GM12878 (cell line): Measurements from ENCODE around the gene NFATC1.

ENCODE experiments used
- FOXK2 ChIP-seq: fragments of 450-650 bp; IDR thresholded peaks from 2 replicates; pipeline ENCODE4 v1.6.1; 2017; ENCODE audit warnings: mild to moderate bottlenecking, moderate library complexity
- KDM1A ChIP-seq: fragments of 200-600 bp; sonication (generic); IDR thresholded peaks from 2 replicates; pipeline ENCODE4 v1.6.1; 2016; ENCODE audit warnings: borderline replicate concordance
- TF ChIP-seq, protein P1 (sequence below), 3 experiments: IDR thresholded peaks in 2 of 3; conservative IDR thresholded peaks in 1 of 3; 2 replicates each; pipeline ENCODE4 v1.5.1; 2011; ENCODE audit warnings: low read depth in 3 of 3, low read length in 3 of 3, mild to moderate bottlenecking in 3 of 3, control low read depth in 2 of 3, moderate library complexity in 2 of 3, inconsistent platforms in 1 of 3, mixed read lengths in 1 of 3; ENCODE audit not compliant: control insufficient read depth in 2 of 3, insufficient read depth in 1 of 3; ENCODE audit errors: extremely low read depth in 1 of 3

- TF ChIP-seq, protein P1, sequence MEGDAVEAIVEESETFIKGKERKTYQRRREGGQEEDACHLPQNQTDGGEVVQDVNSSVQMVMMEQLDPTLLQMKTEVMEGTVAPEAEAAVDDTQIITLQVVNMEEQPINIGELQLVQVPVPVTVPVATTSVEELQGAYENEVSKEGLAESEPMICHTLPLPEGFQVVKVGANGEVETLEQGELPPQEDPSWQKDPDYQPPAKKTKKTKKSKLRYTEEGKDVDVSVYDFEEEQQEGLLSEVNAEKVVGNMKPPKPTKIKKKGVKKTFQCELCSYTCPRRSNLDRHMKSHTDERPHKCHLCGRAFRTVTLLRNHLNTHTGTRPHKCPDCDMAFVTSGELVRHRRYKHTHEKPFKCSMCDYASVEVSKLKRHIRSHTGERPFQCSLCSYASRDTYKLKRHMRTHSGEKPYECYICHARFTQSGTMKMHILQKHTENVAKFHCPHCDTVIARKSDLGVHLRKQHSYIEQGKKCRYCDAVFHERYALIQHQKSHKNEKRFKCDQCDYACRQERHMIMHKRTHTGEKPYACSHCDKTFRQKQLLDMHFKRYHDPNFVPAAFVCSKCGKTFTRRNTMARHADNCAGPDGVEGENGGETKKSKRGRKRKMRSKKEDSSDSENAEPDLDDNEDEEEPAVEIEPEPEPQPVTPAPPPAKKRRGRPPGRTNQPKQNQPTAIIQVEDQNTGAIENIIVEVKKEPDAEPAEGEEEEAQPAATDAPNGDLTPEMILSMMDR (IDR thresholded peaks at IDR 0.05 in 2 of 3, conservative IDR thresholded peaks at IDR 0.05 in 1 of 3; ENCODE audit: control insufficient read depth in 2 of 3, extremely low read depth in 1 of 3, insufficient read depth in 1 of 3, low read depth in 3 of 3, low read length in 3 of 3): no peak
- no peak for TF ChIP-seq FOXK2
- no peak for TF ChIP-seq KDM1A
These were observed 174.8 kb downstream of the NFATC1 start for GRCh38 chr18:79570266-79571201.
